SHP77 treated with DMSO at 0.1 percent for 48 hours (cell line): ENCODE results near the gene COBL.

Experiments
- DNase-seq: peaks from one replicate; lab custom pipeline; 2025; lab: John Stamatoyannopoulos, UW

COBL gene

DNA sequence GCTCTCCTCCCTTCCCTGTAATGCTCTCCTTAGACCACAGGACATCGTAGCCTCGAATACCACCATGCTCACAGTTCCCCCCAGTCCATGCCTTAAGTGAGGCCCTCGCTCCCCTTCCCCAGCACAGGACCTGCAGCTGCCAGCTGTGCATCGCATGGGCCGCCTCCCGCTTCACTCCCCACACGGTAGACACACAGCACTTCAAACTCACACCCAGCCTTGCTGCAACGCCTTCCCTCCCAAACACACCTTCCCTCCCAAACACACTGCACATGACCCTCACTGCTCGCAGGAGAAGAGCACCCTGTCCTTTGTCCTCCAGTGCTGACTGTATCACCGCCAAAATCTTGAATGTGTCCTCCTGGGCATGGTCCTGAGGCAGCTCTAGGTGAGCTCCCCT, 42.6 kb downstream of the COBL start:
- DNase-seq: no peak

DNA sequence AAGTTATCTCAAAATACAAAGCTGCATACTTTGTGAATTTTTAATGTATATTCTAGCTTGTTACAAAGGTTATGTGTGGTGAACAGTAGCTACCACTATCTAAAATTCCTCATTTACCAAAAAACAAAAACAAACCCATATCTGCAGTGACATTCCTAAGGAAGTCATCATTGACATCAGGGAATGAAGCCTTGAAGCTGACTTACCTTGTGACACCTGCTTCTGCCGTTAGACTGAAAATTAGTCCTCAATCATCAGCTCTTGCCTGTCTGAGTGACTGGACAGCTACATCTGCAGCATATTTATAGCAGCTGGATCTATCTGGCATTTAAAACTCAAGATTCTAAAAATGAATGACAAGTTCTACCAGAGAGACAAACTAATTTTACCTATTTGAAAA, 43.2 kb downstream of the COBL start:
- no peak for DNase-seq

DNA sequence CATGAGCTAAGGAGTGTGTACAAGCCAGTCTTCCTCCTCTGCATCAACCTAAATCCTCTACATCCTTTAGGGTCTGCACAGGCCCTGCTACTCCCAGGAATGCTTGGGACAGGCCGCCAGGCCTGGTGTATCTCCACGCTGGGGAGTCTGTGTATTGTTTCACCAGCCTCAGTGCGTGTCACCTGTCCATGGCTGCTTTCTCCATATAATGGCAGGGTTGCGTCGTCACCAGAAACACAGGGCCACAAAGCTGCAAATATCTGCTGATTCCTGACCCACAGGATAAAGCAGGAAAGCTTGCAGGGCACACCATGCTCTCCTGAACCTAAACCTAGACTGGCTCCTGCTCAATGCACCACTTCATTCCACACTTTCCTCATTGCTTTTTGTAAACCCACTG, 45.6 kb downstream of the COBL start:
- DNase-seq: no peak

DNA sequence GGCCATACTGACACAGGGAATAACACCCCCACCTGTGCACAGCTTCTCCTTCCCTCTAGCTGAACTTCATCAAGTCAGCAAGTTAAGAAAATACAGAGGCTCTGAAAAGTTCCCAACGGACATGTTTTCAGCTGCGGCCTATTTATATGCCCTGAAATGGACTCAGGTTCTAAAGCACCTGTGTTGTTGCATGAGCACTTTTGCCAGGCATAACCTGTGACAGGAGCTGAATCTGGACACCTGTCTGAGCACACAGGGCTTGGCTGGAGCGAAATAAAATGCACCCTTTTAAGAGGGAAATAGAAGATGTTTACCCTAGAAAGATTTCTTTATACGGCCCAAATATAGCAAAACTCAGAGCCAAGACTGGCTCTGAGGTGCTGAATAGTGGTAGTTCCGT, 46.7 kb downstream of the COBL start:
- no peak for DNase-seq

DNA sequence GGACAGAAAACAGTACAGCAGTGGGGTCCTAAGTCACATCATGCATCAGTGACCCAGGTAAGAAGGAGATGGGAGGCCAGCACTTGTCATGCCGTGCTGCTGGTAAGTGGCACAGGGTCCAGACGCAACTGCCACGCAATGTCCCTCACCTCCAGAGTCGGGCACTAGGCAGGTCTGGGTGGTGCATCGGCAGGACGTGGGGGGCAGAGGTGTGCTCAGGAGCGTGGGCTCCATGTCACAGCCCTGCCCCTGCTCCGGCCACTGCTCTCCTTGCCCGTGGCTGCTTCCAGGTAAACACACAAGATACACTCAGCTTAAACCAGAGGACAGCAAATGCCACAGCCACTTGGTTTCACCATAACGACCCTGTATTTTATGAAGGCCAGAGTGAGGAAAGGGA, 47.3 kb downstream of the COBL start:
- DNase-seq: no peak

DNA sequence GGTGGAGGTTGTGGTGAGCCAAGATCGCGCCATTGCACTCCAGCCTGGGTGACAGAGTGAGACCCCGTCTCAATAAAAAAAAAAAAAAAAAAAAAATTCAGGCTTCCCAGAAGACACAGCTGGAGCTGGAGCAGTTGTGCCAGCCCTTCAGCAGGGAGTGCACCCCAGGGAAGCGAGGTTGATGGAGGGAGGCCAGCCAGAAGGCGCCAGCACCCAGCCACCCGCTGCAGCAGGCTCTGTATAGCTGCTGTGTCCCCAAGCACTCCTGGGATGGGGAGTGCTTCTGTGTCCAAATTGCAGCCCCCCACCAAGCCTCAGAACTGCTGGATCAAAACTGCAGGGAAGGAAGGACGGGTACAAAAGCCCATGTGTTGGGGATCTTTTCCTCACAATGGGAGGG, 47.8 kb downstream of the COBL start:
- DNase-seq: no peak

DNA sequence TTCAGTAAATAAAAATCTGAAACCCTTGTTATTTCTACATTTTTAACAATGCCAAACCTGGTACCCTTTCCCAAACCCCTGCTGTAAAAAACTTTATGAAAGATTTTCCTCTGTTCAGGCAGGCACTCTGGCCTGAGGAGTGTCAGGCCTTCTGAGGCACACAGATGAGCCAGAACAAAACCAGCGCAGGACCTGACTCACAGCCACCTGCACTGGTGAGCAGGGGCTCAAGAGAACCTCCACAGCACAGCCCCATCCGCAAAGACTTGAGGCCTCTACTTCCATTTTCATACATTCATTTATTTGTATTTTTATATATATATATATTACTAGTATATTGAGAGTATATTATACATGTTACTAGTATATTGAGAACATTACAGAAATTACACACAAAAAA, 49.4 kb downstream of the COBL start:
- no peak for DNase-seq

DNA sequence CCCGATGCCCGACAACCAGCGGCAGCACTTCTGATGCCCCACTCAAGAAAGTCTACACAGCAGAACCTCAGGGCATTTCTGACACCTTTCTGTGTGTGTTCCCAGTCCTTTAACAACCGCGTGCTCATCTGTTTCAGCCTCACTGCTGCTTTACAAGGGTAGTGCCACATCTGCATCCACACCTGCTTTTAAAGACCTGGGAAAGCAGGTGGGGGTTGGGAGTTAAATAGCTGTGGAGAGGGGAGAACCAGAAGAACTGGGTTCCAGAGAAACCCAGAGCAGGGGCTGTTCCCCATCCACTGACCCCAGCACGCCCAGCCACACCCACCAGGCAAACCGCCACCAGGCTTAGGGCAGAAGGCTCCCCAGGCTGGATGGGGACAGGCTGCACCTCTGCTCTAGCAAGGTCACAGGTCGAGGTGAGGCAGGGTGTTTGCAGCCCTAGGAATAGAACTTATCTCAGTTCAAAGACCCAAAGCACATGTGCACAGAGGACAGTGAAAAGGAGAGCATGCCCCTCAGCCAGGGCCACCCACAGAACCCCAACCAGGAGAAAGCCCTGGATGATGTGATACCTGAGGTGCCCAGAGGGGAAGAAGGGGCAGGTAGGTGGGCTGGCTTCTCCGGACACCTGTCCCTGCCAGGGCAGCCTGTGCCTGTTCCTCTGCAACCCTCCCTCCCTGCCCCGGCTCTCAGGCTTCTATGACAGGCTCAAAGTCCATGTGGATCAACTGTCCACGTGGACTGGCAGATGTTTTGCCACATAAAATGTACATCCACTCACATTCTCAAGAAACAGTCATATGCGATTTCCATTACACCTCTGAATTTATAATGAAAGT, 51.3 kb downstream of the COBL start:
- no peak for DNase-seq

DNA sequence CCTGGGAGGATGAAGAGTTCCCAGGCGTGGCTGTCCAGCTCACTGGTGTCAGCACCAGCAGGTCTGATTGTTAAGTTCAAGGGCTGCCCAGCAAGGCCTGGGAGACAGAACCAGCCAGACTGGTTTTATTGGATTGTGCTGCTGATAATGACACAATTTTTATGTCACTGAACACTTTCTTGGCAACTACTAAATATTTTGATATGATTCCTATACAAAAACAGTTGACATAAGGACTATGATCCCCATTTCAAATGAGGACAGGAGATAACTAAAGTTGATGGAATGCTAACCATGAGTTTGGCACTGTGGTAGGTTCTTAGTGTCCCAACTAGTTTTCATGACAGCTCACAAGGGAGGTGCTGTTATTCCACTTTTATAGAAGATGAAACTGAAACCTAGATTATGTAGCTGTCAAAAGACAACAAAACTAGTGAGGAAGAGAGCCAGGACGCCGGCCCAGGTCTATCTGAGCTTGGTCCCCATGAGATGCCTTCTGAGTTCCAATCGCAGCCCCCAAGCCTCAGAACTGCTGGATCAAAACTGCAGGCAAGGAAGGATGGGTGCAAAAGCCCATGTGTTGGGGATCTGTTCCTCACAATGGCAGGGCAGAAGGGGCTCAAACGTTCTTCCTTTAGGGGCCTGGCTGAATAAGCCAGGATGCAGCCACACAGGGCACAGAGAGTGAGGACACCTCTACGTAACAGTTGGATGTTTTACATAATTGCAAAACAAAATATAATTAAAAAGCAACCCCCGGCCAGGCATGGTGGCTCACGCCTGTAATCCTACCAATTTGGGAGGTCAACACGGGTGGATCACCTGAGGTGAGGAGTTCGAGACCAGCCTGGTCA, 52.8 kb downstream of the COBL start:
- DNase-seq: no peak

DNA sequence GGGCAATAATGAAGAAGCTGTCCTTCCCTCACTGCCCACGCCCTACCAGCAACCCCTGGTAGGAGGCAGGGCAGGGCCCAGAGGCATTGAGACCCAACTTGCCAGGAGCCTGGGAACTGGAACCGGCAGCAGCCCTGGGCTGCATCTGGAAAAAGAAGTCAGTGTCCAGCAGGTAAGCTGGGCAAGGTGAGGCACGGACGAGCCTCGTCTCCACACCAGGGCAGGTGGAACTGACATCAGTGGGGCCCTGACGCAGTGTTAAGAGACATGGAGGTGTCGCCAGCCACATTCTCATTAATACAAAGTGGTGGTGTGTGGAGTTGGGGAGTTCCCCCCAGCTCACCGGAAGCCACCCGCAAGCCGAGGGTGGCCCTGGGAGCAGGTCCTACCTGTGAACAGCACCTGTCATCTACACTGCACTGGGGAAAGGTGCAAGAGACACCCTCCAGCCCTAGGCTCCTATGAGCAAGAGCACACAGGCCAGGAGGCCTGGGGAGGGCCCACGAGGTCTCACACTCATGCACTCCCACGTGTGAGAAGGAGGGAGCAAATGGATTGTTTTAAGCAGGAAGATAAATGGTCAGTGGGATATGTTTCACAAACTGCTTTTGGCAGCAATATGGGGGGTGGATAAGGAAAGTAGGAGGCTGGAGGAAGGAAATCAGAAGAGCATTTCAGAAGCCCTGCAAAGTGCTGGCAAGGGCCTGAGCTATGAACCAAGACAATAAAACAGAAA, 53.6 kb downstream of the COBL start:
- no peak for DNase-seq

DNA sequence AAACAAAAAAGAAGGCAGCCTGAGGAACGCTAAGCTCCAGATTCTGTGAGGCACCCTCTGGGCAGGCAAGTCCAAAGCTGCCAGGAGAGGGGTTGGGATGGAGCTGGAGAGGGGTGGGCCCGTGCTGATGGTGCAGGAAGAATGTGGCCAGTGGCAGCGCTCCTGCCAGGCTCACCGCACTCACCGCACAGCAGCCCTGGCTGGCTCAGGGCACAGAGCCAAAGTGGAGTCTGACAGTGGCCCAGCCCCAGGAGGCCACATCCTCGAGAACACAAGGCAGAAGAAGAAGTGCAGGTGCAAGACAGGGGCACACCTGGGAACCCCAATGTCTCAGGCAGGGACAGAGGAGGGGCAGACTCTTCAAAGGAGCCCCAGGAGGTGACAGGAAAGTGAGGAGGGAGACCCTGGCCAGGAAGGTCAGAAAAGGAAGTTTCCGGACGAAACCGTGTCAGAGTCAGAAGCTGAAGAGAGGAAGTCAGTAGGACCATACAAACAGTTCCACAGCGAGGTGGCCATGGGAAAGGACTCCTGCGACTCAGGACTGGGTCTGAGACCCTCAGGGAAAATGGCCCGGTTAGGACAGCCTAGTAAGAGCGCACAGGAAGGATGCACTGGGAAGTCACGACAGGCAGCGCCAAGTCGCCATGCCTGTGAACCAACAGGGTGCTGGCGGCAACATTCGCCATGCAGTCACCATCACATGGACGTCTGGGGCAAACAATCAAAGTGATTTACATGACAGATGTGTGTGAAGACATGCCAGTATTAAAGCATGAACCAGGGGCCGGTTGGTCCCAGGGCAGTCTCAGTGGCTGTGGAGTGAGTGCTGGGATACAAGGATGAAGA, 54.4 kb downstream of the COBL start:
- no peak for DNase-seq

DNA sequence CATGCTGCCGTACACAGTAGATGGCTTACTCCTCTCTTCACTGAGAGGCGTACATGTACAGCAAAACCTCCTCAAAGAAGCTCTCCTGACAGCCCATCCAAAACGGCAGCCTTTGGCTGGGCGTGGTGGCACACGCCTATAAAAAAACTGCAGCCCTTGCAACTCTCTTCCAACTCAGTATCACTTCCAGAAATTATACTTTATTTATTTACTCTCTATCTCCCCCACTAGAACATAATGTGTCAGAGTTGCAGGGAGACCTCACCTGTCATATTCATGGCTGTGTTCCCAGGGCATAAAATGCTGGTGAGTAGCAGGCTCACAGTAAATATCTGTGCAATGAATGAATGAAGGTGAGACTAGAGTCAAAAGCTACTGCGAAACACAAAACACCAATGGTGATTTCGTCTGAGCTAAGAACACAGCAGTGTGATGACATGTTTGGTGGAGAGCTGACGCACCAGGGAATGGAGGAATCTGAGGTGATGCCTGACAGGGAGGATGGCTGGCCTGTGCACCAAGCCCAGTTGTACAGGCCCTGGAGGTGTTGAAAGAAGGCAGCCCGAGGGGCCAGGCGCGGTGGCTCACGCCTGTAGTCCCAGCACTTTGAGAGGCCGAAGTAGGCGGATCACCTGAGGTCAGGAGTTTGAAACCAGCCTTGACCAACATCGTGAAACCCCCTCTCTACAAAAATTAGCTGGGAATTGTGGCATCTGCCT, 55.3 kb downstream of the COBL start:
- no peak for DNase-seq

DNA sequence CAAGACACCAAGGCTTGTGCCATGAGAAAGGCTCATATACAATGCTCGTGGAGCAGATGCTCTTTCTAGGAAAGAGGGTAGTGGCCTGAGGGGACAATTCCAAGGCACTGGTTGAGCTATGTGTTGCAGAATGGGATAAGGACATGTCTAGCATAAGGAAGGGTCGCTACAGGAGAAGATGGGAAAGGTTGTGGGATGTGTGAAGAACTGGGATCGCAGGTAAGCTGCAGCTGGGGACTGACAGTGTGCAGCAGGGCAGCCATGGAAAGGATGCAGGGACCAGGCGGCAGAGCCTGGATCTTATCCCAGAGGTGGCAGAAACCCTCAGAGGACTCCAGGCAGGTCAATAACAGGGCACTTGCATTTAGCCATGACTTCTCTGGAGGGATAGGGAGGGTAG, 56.1 kb downstream of the COBL start:
- DNase-seq: no peak

DNA sequence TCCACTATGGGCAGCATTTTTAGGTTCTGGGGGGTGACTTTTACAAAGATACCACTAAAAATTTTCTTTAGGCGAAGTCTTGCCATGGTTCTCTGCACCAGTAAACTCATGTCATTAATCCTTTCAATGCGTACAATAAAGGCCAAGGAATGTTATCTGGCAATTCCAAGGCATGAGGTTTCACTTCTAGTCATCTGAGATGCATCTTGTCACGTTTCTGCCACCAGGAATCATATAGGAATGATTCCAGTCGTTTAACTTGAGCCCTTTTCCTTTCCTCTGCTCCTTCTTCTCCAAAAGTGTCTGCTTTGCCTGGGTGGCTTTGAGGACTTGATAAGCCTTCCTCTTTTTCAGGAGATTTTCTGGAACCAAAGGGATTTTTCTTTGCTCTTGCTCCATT, 56.8 kb downstream of the COBL start:
- no peak for DNase-seq

DNA sequence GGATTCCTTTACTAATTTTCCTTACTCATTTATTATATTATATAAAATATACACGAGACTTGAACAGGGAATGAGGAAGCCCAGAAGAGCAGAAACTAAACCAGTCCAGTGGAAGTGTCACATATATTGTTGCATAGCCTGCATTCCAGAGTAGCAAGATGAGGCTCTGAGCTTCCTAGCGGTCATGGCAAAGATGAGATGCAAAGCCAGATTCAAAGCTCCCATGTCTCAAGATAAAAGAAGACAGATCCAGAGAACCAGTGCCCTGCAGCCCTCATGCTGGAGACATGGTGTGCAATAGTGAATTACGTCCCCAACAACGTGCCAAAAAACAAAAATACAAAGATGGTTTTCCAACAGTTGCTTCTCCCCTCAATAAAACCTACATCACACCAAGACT, 59.7 kb downstream of the COBL start:
- DNase-seq: no peak

DNA sequence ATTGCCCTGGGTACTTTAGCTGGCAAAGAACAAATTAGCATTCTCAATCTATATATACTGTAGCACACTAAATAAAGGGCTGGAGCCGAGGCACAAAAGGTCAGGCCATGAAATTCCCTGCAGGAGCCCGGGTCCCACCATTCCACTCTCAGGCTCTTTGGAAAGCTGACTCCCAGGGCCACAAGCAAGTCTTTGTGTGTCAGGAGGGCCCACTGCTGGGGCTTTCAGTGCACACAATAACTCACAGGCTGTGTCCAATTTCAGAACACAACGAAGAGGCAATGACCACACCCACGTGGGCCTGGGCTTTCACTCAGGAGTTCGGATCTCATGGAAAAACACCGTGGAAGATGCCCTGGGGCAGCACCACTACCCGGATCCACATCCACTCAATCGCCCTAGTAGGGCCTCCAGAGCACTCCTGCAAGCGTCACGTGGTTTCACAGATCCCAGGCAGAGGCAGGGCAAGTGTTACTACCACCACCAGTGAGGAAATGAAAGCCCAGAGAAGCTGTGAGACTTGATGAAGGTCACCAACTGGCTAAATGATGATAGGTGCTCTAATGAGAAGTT, 60.3 kb downstream of the COBL start:
- DNase-seq: no peak

DNA sequence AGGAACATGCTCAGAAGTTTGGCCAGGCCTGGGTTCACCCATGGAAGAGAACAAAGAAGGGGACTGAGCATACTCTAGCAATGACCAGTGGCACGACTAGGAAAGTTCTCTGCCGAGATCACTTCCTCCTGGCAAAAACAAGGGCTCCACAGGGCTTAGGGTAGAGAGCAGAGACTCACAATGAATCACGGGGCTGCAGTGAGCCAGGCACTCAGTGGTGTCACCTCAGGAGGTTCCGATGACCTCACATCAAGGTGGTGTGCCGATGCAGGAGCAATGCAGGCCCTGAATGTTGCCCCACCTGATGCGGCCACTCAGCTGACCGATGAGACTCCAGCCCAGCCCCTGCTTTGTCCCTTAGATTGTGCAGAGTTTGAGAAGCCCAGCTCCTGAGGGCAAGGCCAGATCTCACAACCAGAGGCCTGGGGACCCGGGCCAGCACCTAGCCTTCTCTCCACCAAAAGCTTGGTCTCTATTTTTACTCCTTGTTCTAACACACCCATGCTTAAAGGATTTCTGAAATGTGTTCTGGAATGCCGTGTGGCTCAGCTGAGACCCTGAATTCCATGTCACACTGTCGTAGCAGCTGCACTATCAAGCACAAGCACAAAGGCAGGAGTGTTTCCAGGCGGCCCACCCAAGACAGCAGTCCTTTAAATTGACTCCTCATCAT, 60.9 kb downstream of the COBL start:
- no peak for DNase-seq

DNA sequence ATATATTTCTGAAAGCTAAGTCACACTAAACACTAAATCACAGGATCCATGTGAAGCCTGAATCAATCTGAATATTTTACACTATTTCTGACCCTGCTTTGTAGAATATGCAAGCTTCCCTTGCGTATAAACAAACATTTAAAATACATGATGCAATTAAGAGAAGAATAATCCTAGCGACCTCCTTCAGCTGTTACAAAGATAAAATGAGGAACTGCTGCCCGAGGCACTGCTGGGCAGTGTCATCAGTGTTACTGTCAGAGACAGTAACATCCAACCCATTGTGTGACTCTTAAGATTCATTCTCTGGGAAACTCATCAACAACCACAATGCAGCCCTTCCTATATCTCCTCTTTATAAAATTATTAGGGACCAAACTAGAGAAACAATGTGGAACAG, 61.6 kb downstream of the COBL start:
- no peak for DNase-seq

DNA sequence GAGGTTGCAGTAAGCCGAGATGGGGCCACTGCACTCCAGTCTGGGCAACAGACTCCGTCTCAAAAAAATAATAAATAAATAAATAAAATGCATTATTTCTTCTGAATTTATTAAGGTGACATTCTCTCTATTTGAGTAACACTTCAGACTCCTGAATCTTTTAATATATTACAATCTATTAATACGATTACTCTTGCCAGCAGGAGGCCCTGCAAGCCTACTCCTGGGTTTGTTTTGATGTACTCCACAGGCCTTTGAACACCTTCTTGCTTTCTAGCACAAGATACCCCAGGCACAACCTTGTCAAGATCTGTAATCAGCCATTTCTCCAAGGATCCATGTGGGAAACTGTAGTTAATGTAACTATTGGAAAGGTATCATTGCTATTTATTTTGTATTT, 63.5 kb downstream of the COBL start:
- no peak for DNase-seq

DNA sequence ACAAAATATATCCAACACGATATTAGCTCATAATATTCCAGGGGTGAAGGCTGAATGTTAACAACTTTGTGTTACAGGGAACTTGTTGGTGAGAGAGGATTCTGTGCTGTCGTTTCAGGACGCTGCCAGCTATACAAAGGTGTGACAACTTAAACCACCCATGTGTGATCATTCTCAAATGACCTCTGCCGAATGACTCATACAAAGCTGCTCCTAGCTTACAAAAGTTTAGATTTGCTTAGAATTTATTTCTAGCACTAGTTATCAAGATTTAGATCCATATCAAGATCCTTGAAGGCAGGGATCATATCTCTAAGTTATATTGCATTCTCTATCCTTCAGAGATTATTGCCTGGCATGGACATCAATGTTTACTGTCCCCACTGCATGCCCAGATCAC, 65.3 kb downstream of the COBL start:
- no peak for DNase-seq
